ENCODE measurements around the gene MAN2B2.
A peak's percentile ranks its signal among the peaks of the same experiment; 100 is the strongest.

The MAN2B2 gene

GRCh38 chr4:6568148-6568547 is 6.8 kb upstream of the MAN2B2 start:
- no peak for DNase-seq (ENCODE audit: low read depth)

GRCh38 chr4:6568689-6569332 is 6.2 kb upstream of the MAN2B2 start:
- DNase-seq (ENCODE audit: low read depth): no peak

- no peak for DNase-seq (ENCODE audit: low read depth)
Measured at GRCh38 chr4:6571608-6572007, 3.4 kb upstream of the MAN2B2 start.

- DNase-seq (ENCODE audit: low read depth): no peak
Measured at GRCh38 chr4:6573551-6573950, 1.4 kb upstream of the MAN2B2 start.

GRCh38 chr4:6573986-6574746 is 823 bp upstream of the MAN2B2 start:
- DNase-seq (ENCODE audit: low read depth): no peak

- no peak for DNase-seq (ENCODE audit: low read depth)
Measured at GRCh38 chr4:6575503-6576240, 683 bp downstream of the MAN2B2 start.

- no peak for DNase-seq (ENCODE audit: low read depth)
Measured at GRCh38 chr4:6576512-6576911, 1.5 kb downstream of the MAN2B2 start.

- DNase-seq (ENCODE audit: low read depth): no peak
Measured at GRCh38 chr4:6576932-6577331, 1.9 kb downstream of the MAN2B2 start.

GRCh38 chr4:6577409-6577808 is 2.4 kb downstream of the MAN2B2 start:
- DNase-seq (ENCODE audit: low read depth): no peak

- no peak for DNase-seq (ENCODE audit: low read depth)
Measured at GRCh38 chr4:6578221-6578620, 3.2 kb downstream of the MAN2B2 start.

GRCh38 chr4:6580353-6580752 is 5.4 kb downstream of the MAN2B2 start:
- DNase-seq (ENCODE audit: low read depth): no peak

- DNase-seq (ENCODE audit: low read depth): no peak
Measured at GRCh38 chr4:6581566-6582121, 6.7 kb downstream of the MAN2B2 start.

- DNase-seq (ENCODE audit: low read depth): peak; percentile 54
Measured at GRCh38 chr4:6582889-6583490, 8.0 kb downstream of the MAN2B2 start.

- no peak for DNase-seq (ENCODE audit: low read depth)
Measured at GRCh38 chr4:6584865-6585264, 9.9 kb downstream of the MAN2B2 start.

- no peak for DNase-seq (ENCODE audit: low read depth)
Measured at GRCh38 chr4:6586715-6587325, 11.8 kb downstream of the MAN2B2 start.

GRCh38 chr4:6589444-6589843 is 14.5 kb downstream of the MAN2B2 start:
- no peak for DNase-seq (ENCODE audit: low read depth)

- DNase-seq (ENCODE audit: low read depth): no peak
Measured at GRCh38 chr4:6591313-6591712, 16.3 kb downstream of the MAN2B2 start.

- no peak for DNase-seq (ENCODE audit: low read depth)
Measured at GRCh38 chr4:6591781-6592180, 16.8 kb downstream of the MAN2B2 start.

GRCh38 chr4:6592804-6593563 is 18.0 kb downstream of the MAN2B2 start:
- no peak for DNase-seq (ENCODE audit: low read depth)

GRCh38 chr4:6594341-6594740 is 19.4 kb downstream of the MAN2B2 start:
- no peak for DNase-seq (ENCODE audit: low read depth)

GRCh38 chr4:6594826-6595355 is 19.9 kb downstream of the MAN2B2 start:
- DNase-seq (ENCODE audit: low read depth): no peak

All from CMK (cell line).